Fibroblast of lung (primary cell): Measurements from ENCODE around the gene PIK3CB. TPM values are rescaled to one million over a fixed set of nuclear protein-coding genes. Genes with fewer than 3 reads are reported as not detected.
"Not testable (repeated sequence)": the region's sequence is repeated elsewhere in the genome, so short reads cannot be mapped to it uniquely, and the experiment has no call there.

Experiments used
- DNase-seq, 2 donors: peaks; one replicate each; pipeline versions ENCODE4 v3.0.0 to v3.0.0-alpha.2; 2010; ENCODE audit warnings: low read depth in 2 of 2
- H2AFZ ChIP-seq: 2 replicates; pipeline ENCODE4 v1.5.1; 2012; ENCODE audit warnings: low read length, control low read depth, inconsistent platforms
- H3K27ac ChIP-seq: 2 replicates; pipeline ENCODE4 v1.5.1; 2011; ENCODE audit warnings: low read length, control low read depth; ENCODE audit not compliant: insufficient read depth
- H3K27me3 ChIP-seq: 2 replicates; pipeline ENCODE4 v1.5.1; 2011; ENCODE audit warnings: mild to moderate bottlenecking, low read length; ENCODE audit not compliant: control insufficient read depth, insufficient read depth
- H3K36me3 ChIP-seq: 2 replicates; pipeline ENCODE4 v1.5.1; 2011; ENCODE audit warnings: low read length; ENCODE audit not compliant: control insufficient read depth, insufficient read depth
- H3K4me1 ChIP-seq: 2 replicates; pipeline ENCODE4 v1.5.1; 2011; ENCODE audit warnings: low read length; ENCODE audit not compliant: control insufficient read depth, insufficient read depth; ENCODE audit errors: extremely low read depth
- H3K4me2 ChIP-seq: 2 replicates; pipeline ENCODE4 v1.5.1; 2011; ENCODE audit warnings: low read length, control low read depth; ENCODE audit not compliant: insufficient read depth; ENCODE audit errors: extremely low read depth
- H3K4me3 ChIP-seq, 4 experiments: fragments of 200-600 bp in 1 of 4; sonication (generic) in 1 of 4; replicated peaks in 1 of 4; 2 replicates each; pipeline ENCODE4 v1.5.1; 2011 to 2016; ENCODE audit warnings: low read length in 4 of 4, low read depth in 3 of 4, mild to moderate bottlenecking in 3 of 4, control low read depth in 2 of 4, inconsistent platforms in 1 of 4, mixed read lengths in 1 of 4; ENCODE audit not compliant: insufficient read depth in 1 of 4; ENCODE audit errors: control extremely low read depth in 1 of 4
- H3K79me2 ChIP-seq: 2 replicates; pipeline ENCODE4 v1.5.1; 2012; ENCODE audit warnings: mild to moderate bottlenecking, low read length, inconsistent platforms; ENCODE audit not compliant: control insufficient read depth, insufficient read depth
- H3K9ac ChIP-seq: 2 replicates; pipeline ENCODE4 v1.5.1; 2011; ENCODE audit warnings: mild to moderate bottlenecking, low read length, control low read depth; ENCODE audit not compliant: insufficient read depth
- H3K9me3 ChIP-seq: 2 replicates; pipeline ENCODE4 v1.5.1; 2012; ENCODE audit warnings: low read depth, low read length; ENCODE audit not compliant: control insufficient read depth, insufficient read depth
- H4K20me1 ChIP-seq: 2 replicates; pipeline ENCODE4 v1.5.1; 2011; ENCODE audit warnings: low read length; ENCODE audit not compliant: control insufficient read depth, insufficient read depth; ENCODE audit errors: extremely low read depth
- CTCF ChIP-seq, 2 donors: IDR thresholded peaks in 1 of 2; conservative IDR thresholded peaks in 1 of 2; 1 replicate in 1 of 2; 2 replicates in 1 of 2; pipeline ENCODE4 v1.5.1; 2011 to 2012; ENCODE audit warnings: low read length in 2 of 2, control low read depth in 1 of 2, inconsistent platforms in 1 of 2, low read depth in 1 of 2, mild to moderate bottlenecking in 1 of 2
- EZH2 ChIP-seq: IDR thresholded peaks from 2 replicates; pipeline ENCODE4 v1.5.1; 2012; ENCODE audit warnings: low read length, control low read depth, mild to moderate bottlenecking; ENCODE audit errors: missing control alignments
- polyA plus RNA-seq, 2 donors: library from polyadenylated mRNA; depleted of rRNA in 1 of 2; stranded (reverse) in 1 of 2; unstranded in 1 of 2; fragments of >200 nt; gene quantifications; 2 replicates each; pipeline ENCODE4 v1.2.1, GENCODE V29; 2011 to 2012; ENCODE audit warnings: missing spikeins in 1 of 2
- total RNA-seq: library from RNA; depleted of rRNA; stranded (reverse); fragments of >200 nt; gene quantifications from 2 replicates; pipeline ENCODE4 v1.2.1, GENCODE V29; 2014

Gene PIK3CB
- total and polyA plus RNA-seq, 2 donors (not counting 1 experiment from before 2014, with no cell fraction given): 12.4 to 17.0 TPM

- Histone ChIP-seq H3K4me3 (peak overlapping the region; percentile 68 to 95 (median 80)), H3K79me2 (peaks cover 28% of the 10 kb centered on the region), H3K4me2 (peak overlapping the region; percentile 76), H3K4me1 (peaks cover 4% of the 10 kb centered on the region), H3K9ac (peak overlapping the region; percentile 70), H2AFZ (peak overlapping the region; percentile 78), H3K27ac (peak overlapping the region; percentile 93), H3K9me3 (no peaks in the 10 kb centered on the region), H3K36me3 (no peaks in the 10 kb centered on the region), H4K20me1 (no peaks in the 10 kb centered on the region), H3K27me3 (no peaks in the 10 kb centered on the region)
- peak; percentile 23 to 51 for DNase-seq
- peak; percentile 16 to 19 for TF ChIP-seq CTCF (conservative IDR thresholded peaks at IDR 0.05 in 1 of 2, IDR thresholded peaks at IDR 0.05 in 1 of 2; ENCODE audit: low read depth in 1 of 2, low read length in 2 of 2)
- TF ChIP-seq EZH2: no peak
Measured at GRCh38 chr3:138833899-138834595, 681 bp downstream of the PIK3CB start.

GRCh38 chr3:138832473-138833057 is 2.2 kb downstream of the PIK3CB start:
- not testable (repeated sequence) for H3K36me3 ChIP-seq, H3K27ac ChIP-seq, H3K4me1 ChIP-seq, DNase-seq, H3K9me3 ChIP-seq, H2AFZ ChIP-seq, H3K9ac ChIP-seq, H3K4me3 ChIP-seq, H3K4me2 ChIP-seq, H4K20me1 ChIP-seq, H3K27me3 ChIP-seq
- peaks cover 31% of the 10 kb centered on the region for H3K79me2 ChIP-seq

- Histone ChIP-seq H3K9ac (no peak overlapping the region), H3K79me2 (peaks cover 40% of the 10 kb centered on the region), H4K20me1 (no peaks in the 10 kb centered on the region), H3K27me3 (no peaks in the 10 kb centered on the region), H3K4me3 (no peak overlapping the region), H3K4me2 (no peak overlapping the region), H3K4me1 (no peaks in the 10 kb centered on the region), H3K9me3 (no peaks in the 10 kb centered on the region), H2AFZ (no peak overlapping the region), H3K36me3 (no peaks in the 10 kb centered on the region), H3K27ac (no peak overlapping the region)
- TF ChIP-seq EZH2: no peak
- no peak for DNase-seq
Measured at GRCh38 chr3:138829886-138830510, 4.7 kb downstream of the PIK3CB start.

GRCh38 chr3:138829097-138829496 is 5.6 kb downstream of the PIK3CB start:
- H3K9ac ChIP-seq: no peak overlapping the region
- no peaks in the 10 kb centered on the region for H3K36me3 ChIP-seq
- H3K4me3 ChIP-seq: no peak overlapping the region
- DNase-seq: no peak
- H3K79me2 ChIP-seq: peaks cover 35% of the 10 kb centered on the region
- no peaks in the 10 kb centered on the region for H4K20me1 ChIP-seq
- H3K4me1 ChIP-seq: peaks cover 2% of the 10 kb centered on the region
- H3K27me3 ChIP-seq: no peaks in the 10 kb centered on the region
- no peak for TF ChIP-seq EZH2
- TF ChIP-seq CTCF (conservative IDR thresholded peaks at IDR 0.05 in 1 of 2, IDR thresholded peaks at IDR 0.05 in 1 of 2; ENCODE audit: low read depth in 1 of 2, low read length in 2 of 2): no peak
- H2AFZ ChIP-seq: no peak overlapping the region
- H3K27ac ChIP-seq: no peak overlapping the region
- no peaks in the 10 kb centered on the region for H3K9me3 ChIP-seq
- H3K4me2 ChIP-seq: no peak overlapping the region
